Transverse colon (tissue), 4 donors: ENCODE measurements around the gene CAMTA1. TPM values are rescaled to one million over a fixed set of nuclear protein-coding genes. Genes with fewer than 3 reads are reported as not detected.
"Not testable (repeated sequence)": the region's sequence is repeated elsewhere in the genome, so short reads cannot be mapped to it uniquely, and the experiment has no call there.

Experiments used
- DNase-seq: peaks from one replicate; pipeline ENCODE4 v3.0.0-alpha.2; 2019
- H3K27ac ChIP-seq, 4 donors: fragments of 200-600 bp; sonication (generic); 2 replicates each; pipeline ENCODE4 v1.5.1; 2016 to 2018; ENCODE audit warnings: inconsistent platforms in 4 of 4
- H3K27me3 ChIP-seq: fragments of 200-600 bp; sonication (generic); 2 replicates; pipeline ENCODE4 v1.5.1; 2017; ENCODE audit warnings: inconsistent platforms
- H3K36me3 ChIP-seq, 4 donors: fragments of 200-600 bp; sonication (generic); 2 replicates each; pipeline ENCODE4 v1.5.1; 2017 to 2019; ENCODE audit warnings: inconsistent platforms in 4 of 4
- H3K4me1 ChIP-seq, 4 donors: fragments of 200-600 bp; sonication (generic); 2 replicates each; pipeline ENCODE4 v1.5.1; 2017 to 2020; ENCODE audit warnings: inconsistent platforms in 4 of 4
- H3K4me3 ChIP-seq, 4 donors: fragments of 200-600 bp; sonication (generic); 1 replicate in 1 of 4; 2 replicates in 3 of 4; pipeline versions ENCODE4 v1.5.1 to v1.6.1; 2017 to 2019; ENCODE audit warnings: inconsistent platforms in 4 of 4
- H3K9me3 ChIP-seq, 2 donors: fragments of 200-600 bp; sonication (generic); 2 replicates each; pipeline ENCODE4 v1.5.1; 2017 to 2019; ENCODE audit warnings: inconsistent platforms in 2 of 2
- EP300 ChIP-seq: sonication (generic); formaldehyde crosslinking; IDR thresholded peaks from one replicate; pipeline ENCODE4 v1.6.1; 2017; ENCODE audit warnings: antibody characterized with exemption, low read depth
- POLR2A ChIP-seq: fragments of 450-650 bp; IDR thresholded peaks from one replicate; pipeline ENCODE4 v1.6.1; 2016; ENCODE audit warnings: antibody characterized with exemption, mild to moderate bottlenecking, moderate library complexity
- POLR2AphosphoS5 ChIP-seq, 3 donors: sonication (generic); formaldehyde crosslinking; IDR thresholded peaks; one replicate each; pipeline ENCODE4 v1.6.1; 2016; ENCODE audit warnings: antibody characterized with exemption in 3 of 3
- WGBS, 2 donors: methylation state at CpG; one replicate each; pipeline ENCODE4 v1.1.5; 2018; ENCODE audit warnings: low coverage in 1 of 2; 5-methylcytosine and 5-hydroxymethylcytosine counted together
- in situ Hi-C, 4 donors: fragments of 200-750 bp; cut with MboI; loops; one replicate each; pipeline versions ENCODE4 v1.15.0 to v1.15.1; 2017; ENCODE audit warnings: low sequenced_read_pairs in 3 of 4, low pct_ligation_motif_present in 1 of 4, low pct_unique_long_range_greater_than_20kb in 1 of 4
- intact Hi-C: fragments of 100-400 bp; cut with DNase I; formaldehyde crosslinking; loops from one replicate; pipeline ENCODE4 v1.15.1; 2023; ENCODE audit warnings: low total_unique reads
- total RNA-seq, 4 donors: library from RNA; depleted of rRNA; stranded (reverse); fragments of >200 nt; gene quantifications; one replicate each; pipeline ENCODE4 v1.1.0, GENCODE V29; 2016
- TF ChIP-seq, protein P1 (sequence below), 5 experiments: fragments of 200-600 bp in 3 of 5; fragments of 450-650 bp in 2 of 5; sonication (generic) in 3 of 5; IDR thresholded peaks; 1 replicate in 2 of 5; 2 replicates in 3 of 5; pipeline ENCODE4 v1.5.1; 2016 to 2017; ENCODE audit warnings: antibody characterized with exemption in 5 of 5, inconsistent platforms in 3 of 5, mild to moderate bottlenecking in 2 of 5, moderate library complexity in 1 of 5

Gene CAMTA1
- total RNA-seq, 4 donors from 2014 or later: 93.8 to 268 (median 130) TPM

- Histone ChIP-seq H3K4me3 (no peak overlapping the region), H3K27ac (no peak overlapping the region), H3K9me3 (no peaks in the 10 kb centered on the region), H3K27me3 (no peaks in the 10 kb centered on the region), H3K36me3 (no peaks in the 10 kb centered on the region), H3K4me1 (no peaks in the 10 kb centered on the region)
- in situ Hi-C loops: no loop called here
- no peak for DNase-seq
- TF ChIP-seq, protein P1, sequence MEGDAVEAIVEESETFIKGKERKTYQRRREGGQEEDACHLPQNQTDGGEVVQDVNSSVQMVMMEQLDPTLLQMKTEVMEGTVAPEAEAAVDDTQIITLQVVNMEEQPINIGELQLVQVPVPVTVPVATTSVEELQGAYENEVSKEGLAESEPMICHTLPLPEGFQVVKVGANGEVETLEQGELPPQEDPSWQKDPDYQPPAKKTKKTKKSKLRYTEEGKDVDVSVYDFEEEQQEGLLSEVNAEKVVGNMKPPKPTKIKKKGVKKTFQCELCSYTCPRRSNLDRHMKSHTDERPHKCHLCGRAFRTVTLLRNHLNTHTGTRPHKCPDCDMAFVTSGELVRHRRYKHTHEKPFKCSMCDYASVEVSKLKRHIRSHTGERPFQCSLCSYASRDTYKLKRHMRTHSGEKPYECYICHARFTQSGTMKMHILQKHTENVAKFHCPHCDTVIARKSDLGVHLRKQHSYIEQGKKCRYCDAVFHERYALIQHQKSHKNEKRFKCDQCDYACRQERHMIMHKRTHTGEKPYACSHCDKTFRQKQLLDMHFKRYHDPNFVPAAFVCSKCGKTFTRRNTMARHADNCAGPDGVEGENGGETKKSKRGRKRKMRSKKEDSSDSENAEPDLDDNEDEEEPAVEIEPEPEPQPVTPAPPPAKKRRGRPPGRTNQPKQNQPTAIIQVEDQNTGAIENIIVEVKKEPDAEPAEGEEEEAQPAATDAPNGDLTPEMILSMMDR (IDR thresholded peaks at IDR 0.05): no peak
- TF ChIP-seq POLR2AphosphoS5 (IDR thresholded peaks at IDR 0.05): no peak
- TF ChIP-seq EP300: no peak
- no peak for TF ChIP-seq POLR2A
- 89 to 95% methylated on average over 6 to 13 of the region's 13 CpGs for WGBS, 2 donors
- intact Hi-C loops: no loop called here
Observed at GRCh38 chr1:7594714-7595295, 809.6 kb downstream of the CAMTA1 start.

DNA sequence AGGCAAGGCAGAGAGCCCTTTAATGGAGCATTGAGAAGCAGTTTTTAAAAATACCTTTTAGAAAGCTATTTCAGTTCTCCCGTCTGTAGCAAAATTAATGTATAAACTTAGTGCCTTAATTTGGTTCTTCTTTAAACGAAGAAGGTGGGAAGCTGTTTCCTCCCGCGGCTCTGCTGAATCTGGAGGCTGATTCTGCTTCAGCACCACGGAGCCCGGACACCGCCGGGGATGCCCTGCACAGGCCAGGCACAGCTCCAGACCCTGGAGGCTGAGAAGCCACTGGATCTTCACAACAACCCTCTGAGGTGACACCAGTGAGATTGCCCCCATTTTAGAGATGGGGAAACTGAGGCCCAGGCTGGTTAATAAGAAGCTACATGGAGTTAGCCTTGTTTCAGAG, 810.1 kb downstream of the CAMTA1 start:
- TF ChIP-seq POLR2A: no peak
- no peak for TF ChIP-seq POLR2AphosphoS5 (IDR thresholded peaks at IDR 0.05)
- TF ChIP-seq EP300: no peak
- TF ChIP-seq, protein P1 (IDR thresholded peaks at IDR 0.05): no peak
- Histone ChIP-seq H3K27ac (no peak overlapping the region), H3K27me3 (no peaks in the 10 kb centered on the region), H3K4me3 (no peak overlapping the region), H3K9me3 (no peaks in the 10 kb centered on the region), H3K36me3 (no peaks in the 10 kb centered on the region), H3K4me1 (no peaks in the 10 kb centered on the region)
- 75% methylated on average over 8 of the region's 8 CpGs; no CpG with 5 or more reads in 1 of the 2 donors for WGBS, 2 donors
- in situ Hi-C loops: no loop called here
- intact Hi-C loops: no loop called here
- no peak for DNase-seq

DNA sequence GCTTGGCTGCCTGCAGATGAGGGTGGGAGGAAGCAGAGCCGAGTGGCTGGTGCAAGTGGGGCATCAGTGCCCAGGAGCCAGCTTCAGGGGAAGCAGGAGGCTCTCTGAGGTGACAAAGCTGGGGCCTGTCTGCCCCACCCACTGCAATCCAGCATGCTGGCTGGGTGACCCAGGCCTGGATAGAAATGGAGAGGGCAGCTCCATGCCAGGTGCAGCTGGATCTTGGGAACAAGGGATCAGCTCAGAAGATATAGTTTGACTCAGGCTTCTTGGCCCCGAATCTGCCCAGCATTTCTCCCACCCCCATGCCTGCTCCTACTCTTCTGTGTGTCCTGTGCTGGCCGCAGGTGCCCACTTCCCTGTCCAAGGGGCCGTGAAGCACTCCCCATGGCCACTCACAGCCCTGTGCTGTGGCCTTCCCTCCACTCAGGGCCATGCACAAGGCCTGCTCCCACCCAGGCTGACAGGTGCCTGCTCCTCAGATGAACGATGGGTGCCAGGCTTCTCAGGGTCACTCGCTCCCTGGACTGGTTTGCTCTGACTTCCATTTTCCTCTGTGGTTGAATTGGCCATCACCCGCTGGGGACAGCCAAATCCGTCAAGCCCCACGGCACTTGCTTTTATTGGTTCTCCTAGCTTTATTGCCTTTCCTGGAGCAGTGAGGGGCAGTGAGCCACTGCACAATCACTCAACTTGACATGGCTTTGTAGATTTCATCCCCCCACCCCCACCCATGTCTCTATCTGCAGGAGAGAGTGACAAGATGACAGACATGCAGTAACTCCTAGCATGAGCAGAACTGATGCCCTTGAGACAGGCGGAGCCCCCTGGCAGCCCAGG, 811.1 kb downstream of the CAMTA1 start:
- Histone ChIP-seq H3K27me3 (no peaks in the 10 kb centered on the region), H3K36me3 (no peaks in the 10 kb centered on the region), H3K27ac (no peak overlapping the region), H3K9me3 (no peaks in the 10 kb centered on the region), H3K4me1 (no peaks in the 10 kb centered on the region), H3K4me3 (no peak overlapping the region)
- WGBS, 2 donors: 73 to 83% methylated on average over 3 to 10 of the region's 10 CpGs
- intact Hi-C loops (no loop called here), in situ Hi-C loops (no loop called here)
- DNase-seq: no peak
- TF ChIP-seq POLR2AphosphoS5 (IDR thresholded peaks at IDR 0.05) (no peak), EP300 (no peak), POLR2A (no peak)
- TF ChIP-seq, protein P1 (IDR thresholded peaks at IDR 0.05): no peak

GRCh38 chr1:7598058-7598457, 812.8 kb downstream of the CAMTA1 start:
- H3K4me3 ChIP-seq, intact Hi-C loops, H3K27me3 ChIP-seq, H3K36me3 ChIP-seq, in situ Hi-C loops, H3K27ac ChIP-seq, H3K4me1 ChIP-seq, DNase-seq, H3K9me3 ChIP-seq: not testable (repeated sequence)
- WGBS, 2 donors: 98 to 100% methylated on average over 2 of the region's 3 CpGs

DNA sequence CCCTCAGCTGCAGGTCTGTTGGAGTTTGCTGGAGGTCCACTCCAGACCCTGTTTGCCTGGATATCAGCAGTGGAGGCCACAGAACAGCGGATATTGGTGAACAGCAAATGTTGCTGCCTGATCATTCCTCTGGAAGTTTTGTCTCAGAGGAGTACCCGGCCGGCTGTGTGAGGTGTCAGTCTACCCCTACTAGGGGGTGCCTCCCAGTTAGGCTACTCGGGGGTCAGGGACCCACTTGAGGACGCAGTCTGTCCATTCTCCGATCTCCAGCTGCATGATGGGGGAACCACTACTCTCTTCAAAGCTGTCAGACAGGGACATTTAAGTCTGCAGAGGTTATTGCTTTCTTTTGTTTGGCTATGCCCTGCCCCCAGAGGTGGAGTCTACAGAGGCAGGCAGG, 819.7 kb downstream of the CAMTA1 start:
- H3K4me3 ChIP-seq, H3K27ac ChIP-seq, DNase-seq, H3K4me1 ChIP-seq, in situ Hi-C loops, intact Hi-C loops, H3K36me3 ChIP-seq, H3K9me3 ChIP-seq, H3K27me3 ChIP-seq: not testable (repeated sequence)
- WGBS, 2 donors: 96% methylated on average over 6 of the region's 6 CpGs; no CpG with 5 or more reads in 1 of the 2 donors
